Hepatocyte (in vitro differentiated cells): ENCODE measurements around the gene FGF12.

Experiments
- EZH2 ChIP-seq: fragments of 200-600 bp; sonication (generic); IDR thresholded peaks from 2 replicates; pipeline ENCODE4 v1.6.1; 2016; ENCODE audit warnings: antibody characterized with exemption, mild to moderate bottlenecking, borderline replicate concordance
- TF ChIP-seq, protein P1 (sequence below): fragments of 200-600 bp; sonication (generic); IDR thresholded peaks from 2 replicates; pipeline ENCODE4 v1.5.1; 2016; ENCODE audit warnings: antibody characterized with exemption, mild to moderate bottlenecking; ENCODE audit not compliant: poor library complexity

- TF ChIP-seq, protein P1, sequence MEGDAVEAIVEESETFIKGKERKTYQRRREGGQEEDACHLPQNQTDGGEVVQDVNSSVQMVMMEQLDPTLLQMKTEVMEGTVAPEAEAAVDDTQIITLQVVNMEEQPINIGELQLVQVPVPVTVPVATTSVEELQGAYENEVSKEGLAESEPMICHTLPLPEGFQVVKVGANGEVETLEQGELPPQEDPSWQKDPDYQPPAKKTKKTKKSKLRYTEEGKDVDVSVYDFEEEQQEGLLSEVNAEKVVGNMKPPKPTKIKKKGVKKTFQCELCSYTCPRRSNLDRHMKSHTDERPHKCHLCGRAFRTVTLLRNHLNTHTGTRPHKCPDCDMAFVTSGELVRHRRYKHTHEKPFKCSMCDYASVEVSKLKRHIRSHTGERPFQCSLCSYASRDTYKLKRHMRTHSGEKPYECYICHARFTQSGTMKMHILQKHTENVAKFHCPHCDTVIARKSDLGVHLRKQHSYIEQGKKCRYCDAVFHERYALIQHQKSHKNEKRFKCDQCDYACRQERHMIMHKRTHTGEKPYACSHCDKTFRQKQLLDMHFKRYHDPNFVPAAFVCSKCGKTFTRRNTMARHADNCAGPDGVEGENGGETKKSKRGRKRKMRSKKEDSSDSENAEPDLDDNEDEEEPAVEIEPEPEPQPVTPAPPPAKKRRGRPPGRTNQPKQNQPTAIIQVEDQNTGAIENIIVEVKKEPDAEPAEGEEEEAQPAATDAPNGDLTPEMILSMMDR = no peak
- TF ChIP-seq EZH2 = no peak
These were observed 30.3 kb downstream of the FGF12 start for GRCh38 chr3:192696943-192697587.
